CD4-positive, alpha-beta T cell treated with Interleukin-4 for 1 hour (primary cell): Measurements from ENCODE around the gene TAOK2.
"Not testable (repeated sequence)": the region's sequence is repeated elsewhere in the genome, so short reads cannot be mapped to it uniquely, and the experiment has no call there.

Experiments used
- DNase-seq, 2 donors: peaks; one replicate each; pipeline ENCODE4 v3.0.0-alpha.2; 2020 to 2022

The TAOK2 gene

DNA sequence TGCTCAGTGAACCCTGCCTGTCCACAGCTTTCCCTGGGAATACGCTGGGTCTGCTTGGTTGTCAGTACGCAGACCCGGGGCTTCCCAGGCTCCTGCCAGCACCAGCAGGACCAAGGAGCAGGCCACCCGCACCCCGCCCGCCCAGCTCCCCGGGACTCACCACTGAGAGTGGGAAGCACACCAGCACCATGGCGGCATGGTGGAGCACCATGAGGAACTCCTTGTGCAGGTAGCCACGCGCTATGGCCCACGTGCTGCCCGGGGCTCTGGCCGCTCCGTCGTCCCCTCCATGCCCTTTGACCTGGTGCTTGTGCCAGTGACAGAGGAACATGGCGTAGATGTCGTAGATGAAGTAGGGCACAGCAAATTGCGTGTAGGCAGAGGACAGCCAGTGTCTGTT lies 52.8 kb downstream of the TAOK2 start:
- DNase-seq = no peak

GRCh38 chr16:30027588-30028437 lies 54.1 kb downstream of the TAOK2 start:
- DNase-seq = no peak

GRCh38 chr16:30028438-30029076 lies 54.9 kb downstream of the TAOK2 start:
- DNase-seq = no peak

DNA sequence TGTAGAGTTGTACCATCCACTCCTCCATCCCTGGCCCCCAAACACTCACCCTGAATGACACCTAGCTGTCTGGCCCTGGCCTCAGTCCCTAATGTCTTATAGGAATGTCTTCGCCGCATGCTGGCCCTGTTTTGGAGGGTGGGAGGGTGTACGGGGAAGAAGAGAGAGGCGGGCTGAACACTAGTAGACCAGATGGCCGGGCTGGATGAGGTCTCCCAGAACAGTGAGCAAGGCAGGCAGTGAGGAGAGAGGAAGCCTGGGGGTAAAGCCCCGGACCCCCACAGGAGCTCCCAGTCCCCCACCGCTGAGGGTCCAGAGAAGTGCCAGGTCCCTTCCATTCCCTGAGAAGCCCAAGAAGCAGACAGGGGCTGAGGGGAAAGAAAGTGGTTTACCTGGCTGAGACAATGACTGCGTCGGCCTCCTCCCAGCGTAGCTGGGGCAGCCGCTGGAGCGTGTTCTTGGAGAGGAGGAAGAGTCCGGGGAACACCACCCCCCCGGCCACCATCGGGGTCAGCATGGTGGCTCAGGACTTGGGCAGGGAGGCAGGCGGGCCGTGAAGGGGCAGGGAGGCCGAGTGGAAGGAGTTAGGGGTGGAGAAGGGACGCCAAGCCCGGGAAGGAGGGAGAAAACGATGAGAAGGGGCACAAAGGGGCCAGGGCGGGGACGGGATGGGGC lies 56.5 kb downstream of the TAOK2 start:
- no peak for DNase-seq

DNA sequence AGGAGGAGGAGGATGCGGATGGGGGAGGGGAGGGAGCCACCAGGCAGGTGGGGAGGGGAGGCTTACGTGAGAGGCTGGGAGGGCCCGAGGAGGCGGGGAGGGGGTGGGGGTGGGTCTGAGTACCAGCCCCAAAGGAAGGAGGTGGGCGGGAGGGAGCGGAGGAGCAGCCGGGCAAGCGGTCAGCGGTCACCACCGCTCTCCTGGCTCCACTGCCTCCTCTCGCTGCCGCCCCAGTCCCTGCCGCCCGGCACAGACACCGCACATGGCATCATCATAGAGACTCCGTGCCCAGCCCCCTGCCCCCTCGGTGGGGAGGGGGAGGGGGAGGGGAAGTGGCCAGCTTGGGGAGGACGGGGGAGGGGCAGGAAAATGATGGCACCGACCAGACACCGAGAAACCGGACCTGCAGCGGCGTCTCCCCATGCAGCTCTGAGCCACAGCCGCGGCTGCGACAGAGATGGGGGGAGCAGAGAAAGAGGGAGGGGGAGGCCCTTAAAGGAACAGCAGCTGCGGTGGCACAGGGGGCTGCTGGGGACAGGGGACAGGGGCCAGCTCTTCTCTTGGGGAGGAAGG lies 57.3 kb downstream of the TAOK2 start, which contains the start of gene TLCD3B:
TSS of gene TLCD3B (minus strand) at position 431 of the 573 bp plus-strand sequence. CDS start 744 bp downstream, outside the sequence.
- DNase-seq = no peak

DNA sequence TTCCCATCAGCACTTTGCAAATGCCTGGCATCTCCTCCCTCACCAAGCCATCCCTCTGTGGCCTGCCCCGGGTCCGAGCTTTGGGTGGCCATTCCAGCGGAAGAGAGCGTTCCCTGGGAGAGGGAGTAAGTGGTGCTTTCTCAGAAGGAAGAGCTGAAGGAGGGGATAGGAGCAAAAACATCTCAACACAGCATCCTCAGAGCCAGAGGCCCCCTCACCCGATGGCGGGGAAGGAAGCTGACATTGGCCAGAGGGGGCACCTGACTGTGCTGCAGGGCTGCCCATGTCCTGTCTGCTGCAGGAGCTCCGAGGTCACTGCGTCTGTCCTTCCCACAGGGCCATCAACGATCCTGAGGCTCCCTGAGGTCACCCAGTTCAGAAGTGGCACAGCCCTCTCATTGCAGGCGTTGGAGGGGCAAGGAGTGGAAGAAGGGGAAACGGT lies 57.8 kb downstream of the TAOK2 start:
- no peak for DNase-seq

DNA sequence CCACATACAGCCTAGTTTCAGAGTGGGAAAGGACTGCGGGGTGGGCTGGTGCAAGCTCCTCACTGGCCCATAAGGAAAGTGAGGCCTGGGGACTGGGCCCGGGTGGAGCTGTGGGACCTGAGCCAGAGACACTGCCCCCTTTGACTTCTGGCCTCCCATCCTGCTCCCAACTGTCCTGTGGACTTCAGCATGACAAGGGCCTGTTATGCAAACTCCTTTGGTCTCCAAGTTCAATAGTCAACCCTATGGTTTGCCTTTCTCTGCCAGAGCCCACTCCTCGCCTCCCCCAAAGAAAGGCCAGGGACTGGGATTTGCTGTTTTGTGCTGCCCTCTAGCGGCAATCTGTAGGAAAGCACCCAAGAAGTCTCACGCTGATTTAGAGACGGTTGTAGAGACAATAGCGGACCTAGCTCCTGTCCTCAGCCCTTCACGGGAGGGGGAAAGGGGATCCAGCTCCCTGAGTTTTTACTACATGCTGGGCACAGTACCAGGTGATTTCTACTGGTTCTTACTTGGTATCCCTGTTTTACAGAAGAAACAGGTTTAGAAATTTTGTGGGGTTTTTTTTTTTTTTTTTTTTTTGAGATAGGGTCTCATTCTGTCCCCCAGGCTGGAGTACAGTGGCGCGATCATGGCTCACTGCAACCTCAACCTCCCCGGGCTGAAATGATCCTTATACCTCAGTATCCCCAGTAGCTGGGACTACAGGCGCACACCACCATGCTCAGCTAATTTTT lies 58.6 kb downstream of the TAOK2 start:
- DNase-seq = peak; percentile 66 to 75

- DNase-seq = no peak
Measured at GRCh38 chr16:30033270-30033669, 59.6 kb downstream of the TAOK2 start.

GRCh38 chr16:30040221-30040620 lies 66.6 kb downstream of the TAOK2 start:
- no peak for DNase-seq

DNA sequence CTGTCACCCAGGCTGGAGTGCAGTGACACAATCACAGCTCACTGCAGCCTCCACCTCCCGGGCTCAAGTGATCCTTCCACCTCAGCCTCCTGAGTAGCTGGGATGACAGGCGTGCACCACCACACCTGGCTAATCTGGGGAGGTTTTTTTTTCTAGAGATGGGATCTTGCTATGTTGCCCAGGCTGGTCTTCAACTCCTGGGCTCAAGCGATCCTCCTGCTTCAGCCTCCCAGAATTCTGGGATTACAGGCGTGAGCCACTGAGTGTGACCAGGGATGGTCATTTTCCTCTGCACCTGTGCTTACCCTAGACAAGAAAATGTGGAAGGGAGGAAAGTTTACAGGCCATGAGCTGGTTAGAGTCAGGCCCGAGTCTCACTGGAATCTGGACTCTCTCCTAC lies 67.0 kb downstream of the TAOK2 start:
- not testable (repeated sequence) for DNase-seq

- DNase-seq = peak in 1 of 2 donors; percentile 46
Measured at GRCh38 chr16:30041841-30042240, 68.2 kb downstream of the TAOK2 start.
